ENCODE measurements around the gene OPTC.

DNA sequence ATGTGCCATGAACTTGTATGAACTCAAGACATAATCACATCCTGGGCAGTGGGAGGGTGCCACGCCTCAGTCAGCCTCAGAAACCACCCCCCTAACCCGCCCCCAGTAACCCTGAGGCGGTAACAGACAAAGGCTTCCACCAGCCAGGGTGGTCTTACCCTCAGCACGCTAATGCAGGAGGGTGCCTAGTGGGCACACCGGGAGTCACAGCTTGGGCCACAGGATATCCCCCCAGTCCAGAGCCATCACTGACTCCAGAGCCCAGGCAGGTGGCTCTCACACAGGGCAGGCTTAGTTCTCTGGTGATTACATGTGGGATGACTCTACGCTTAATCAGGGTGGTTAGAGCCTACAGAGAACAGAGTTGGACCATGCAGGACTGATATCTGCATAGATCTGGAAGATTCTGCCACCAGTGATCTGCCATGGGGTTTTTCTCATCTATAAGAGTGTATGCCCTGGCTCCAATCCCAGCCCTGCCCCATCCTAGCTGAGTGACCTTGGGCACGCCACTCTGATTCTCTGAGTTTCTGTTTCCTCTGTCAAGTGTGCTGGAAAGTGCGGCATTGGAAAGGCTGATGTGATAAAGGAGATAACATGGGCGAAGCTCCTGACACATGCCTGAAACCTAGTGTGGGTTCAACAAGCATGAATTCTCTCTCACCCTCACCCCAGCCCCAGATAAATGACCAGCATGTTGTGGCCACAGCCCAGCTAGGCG lies 27.3 kb downstream of the OPTC start:
- TF ChIP-seq, protein P1, sequence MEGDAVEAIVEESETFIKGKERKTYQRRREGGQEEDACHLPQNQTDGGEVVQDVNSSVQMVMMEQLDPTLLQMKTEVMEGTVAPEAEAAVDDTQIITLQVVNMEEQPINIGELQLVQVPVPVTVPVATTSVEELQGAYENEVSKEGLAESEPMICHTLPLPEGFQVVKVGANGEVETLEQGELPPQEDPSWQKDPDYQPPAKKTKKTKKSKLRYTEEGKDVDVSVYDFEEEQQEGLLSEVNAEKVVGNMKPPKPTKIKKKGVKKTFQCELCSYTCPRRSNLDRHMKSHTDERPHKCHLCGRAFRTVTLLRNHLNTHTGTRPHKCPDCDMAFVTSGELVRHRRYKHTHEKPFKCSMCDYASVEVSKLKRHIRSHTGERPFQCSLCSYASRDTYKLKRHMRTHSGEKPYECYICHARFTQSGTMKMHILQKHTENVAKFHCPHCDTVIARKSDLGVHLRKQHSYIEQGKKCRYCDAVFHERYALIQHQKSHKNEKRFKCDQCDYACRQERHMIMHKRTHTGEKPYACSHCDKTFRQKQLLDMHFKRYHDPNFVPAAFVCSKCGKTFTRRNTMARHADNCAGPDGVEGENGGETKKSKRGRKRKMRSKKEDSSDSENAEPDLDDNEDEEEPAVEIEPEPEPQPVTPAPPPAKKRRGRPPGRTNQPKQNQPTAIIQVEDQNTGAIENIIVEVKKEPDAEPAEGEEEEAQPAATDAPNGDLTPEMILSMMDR (IDR thresholded peaks at IDR 0.05), result no peak
- TF ChIP-seq EP300 (IDR thresholded peaks at IDR 0.05), result no peak

Data from ovary (tissue), 3 donors.